ENCODE data around the gene FAM83D. TPM values are rescaled to one million over a fixed set of nuclear protein-coding genes. Genes with fewer than 3 reads are reported as not detected.

The FAM83D gene
- polyA plus RNA-seq, 1 donor from 2014 or later, result 0.48 TPM

- no peak overlapping the region for H3K4me2 ChIP-seq (ENCODE audit: low read length)
- no peak overlapping the region for H2AFZ ChIP-seq (ENCODE audit: low read depth, low read length)
- H3K9me3 ChIP-seq (ENCODE audit: low read length), result no peaks in the 10 kb centered on the region
- H3K27me3 ChIP-seq (ENCODE audit: insufficient read depth, low read depth, low read length), result no peaks in the 10 kb centered on the region
- H3K36me3 ChIP-seq (ENCODE audit: insufficient read depth, low read length), result no peaks in the 10 kb centered on the region
- peaks cover 14% of the 10 kb centered on the region for H3K79me2 ChIP-seq (replicated peaks; ENCODE audit: insufficient read depth, low read length)
- H3K27ac ChIP-seq (ENCODE audit: low read length), result no peak overlapping the region
- H4K20me1 ChIP-seq (ENCODE audit: insufficient read depth), result no peaks in the 10 kb centered on the region
- H3K4me3 ChIP-seq (ENCODE audit: low read length), result no peak overlapping the region
- TF ChIP-seq TAF1 (IDR thresholded peaks at IDR 0.05; ENCODE audit: low read depth), result no peak
- no peaks in the 10 kb centered on the region for H3F3A ChIP-seq (ENCODE audit: insufficient read depth, low read length, poor library complexity, severe bottlenecking)
- no peaks in the 10 kb centered on the region for H3K9me2 ChIP-seq (ENCODE audit: insufficient read depth, low read length)
- H3K9ac ChIP-seq (ENCODE audit: low read length), result no peak overlapping the region
Measured at GRCh38 chr20:38935285-38935684, 9.1 kb downstream of the FAM83D start.

GRCh38 chr20:38935967-38936407 is 9.8 kb downstream of the FAM83D start:
- Histone ChIP-seq H3K27ac (ENCODE audit: low read length) (no peak overlapping the region), H3K9me3 (ENCODE audit: low read length) (no peaks in the 10 kb centered on the region), H3K9ac (ENCODE audit: low read length) (no peak overlapping the region), H3K27me3 (ENCODE audit: insufficient read depth, low read depth, low read length) (no peaks in the 10 kb centered on the region), H2AFZ (ENCODE audit: low read depth, low read length) (no peak overlapping the region), H4K20me1 (ENCODE audit: insufficient read depth) (no peaks in the 10 kb centered on the region), H3K4me2 (ENCODE audit: low read length) (no peak overlapping the region), H3K4me3 (ENCODE audit: low read length) (no peak overlapping the region), H3F3A (ENCODE audit: insufficient read depth, low read length, poor library complexity, severe bottlenecking) (no peaks in the 10 kb centered on the region), H3K79me2 (replicated peaks; ENCODE audit: insufficient read depth, low read length) (peaks cover 12% of the 10 kb centered on the region), H3K36me3 (ENCODE audit: insufficient read depth, low read length) (no peaks in the 10 kb centered on the region), H3K9me2 (ENCODE audit: insufficient read depth, low read length) (no peaks in the 10 kb centered on the region)
- TF ChIP-seq EP300 (conservative IDR thresholded peaks at IDR 0.05; ENCODE audit: poor library complexity, severe bottlenecking) (no peak), CTCF (IDR thresholded peaks at IDR 0.05; ENCODE audit: poor library complexity, severe bottlenecking) (no peak), POLR2AphosphoS5 (IDR thresholded peaks at IDR 0.05) (no peak), SMC3 (conservative IDR thresholded peaks at IDR 0.05; ENCODE audit: poor library complexity) (no peak), REST (IDR thresholded peaks at IDR 0.05; ENCODE audit: borderline replicate concordance) (no peak), MXI1 (conservative IDR thresholded peaks at IDR 0.05; ENCODE audit: poor library complexity, severe bottlenecking) (no peak), RAD21 (conservative IDR thresholded peaks at IDR 0.05) (no peak), TAF1 (IDR thresholded peaks at IDR 0.05; ENCODE audit: low read depth) (no peak)

GRCh38 chr20:38937000-38937399 is 10.8 kb downstream of the FAM83D start:
- peaks cover 12% of the 10 kb centered on the region for H3K79me2 ChIP-seq (replicated peaks; ENCODE audit: insufficient read depth, low read length)
- TF ChIP-seq CTCF (IDR thresholded peaks at IDR 0.05; ENCODE audit: poor library complexity, severe bottlenecking), result no peak
- no peak for TF ChIP-seq SMC3 (conservative IDR thresholded peaks at IDR 0.05; ENCODE audit: poor library complexity)
- TF ChIP-seq MXI1 (conservative IDR thresholded peaks at IDR 0.05; ENCODE audit: poor library complexity, severe bottlenecking), result no peak
- no peak for TF ChIP-seq POLR2AphosphoS5 (IDR thresholded peaks at IDR 0.05)
- no peak for TF ChIP-seq RAD21 (conservative IDR thresholded peaks at IDR 0.05)
- TF ChIP-seq EP300 (conservative IDR thresholded peaks at IDR 0.05; ENCODE audit: poor library complexity, severe bottlenecking), result no peak
- no peak for TF ChIP-seq TAF1 (IDR thresholded peaks at IDR 0.05; ENCODE audit: low read depth)
- TF ChIP-seq EZH2 (IDR thresholded peaks at IDR 0.05; ENCODE audit: borderline replicate concordance, insufficient read depth, low read length, poor library complexity, severe bottlenecking), result no peak
- no peak for TF ChIP-seq REST (IDR thresholded peaks at IDR 0.05; ENCODE audit: borderline replicate concordance)
- no peaks in the 10 kb centered on the region for H3K27me3 ChIP-seq (ENCODE audit: insufficient read depth, low read depth, low read length)
- H3K4me3 ChIP-seq (ENCODE audit: low read length), result no peak overlapping the region
- H3K4me2 ChIP-seq (ENCODE audit: low read length), result no peak overlapping the region
- no peak overlapping the region for H3K9ac ChIP-seq (ENCODE audit: low read length)
- H3K9me2 ChIP-seq (ENCODE audit: insufficient read depth, low read length), result no peaks in the 10 kb centered on the region
- H3K36me3 ChIP-seq (ENCODE audit: insufficient read depth, low read length), result no peaks in the 10 kb centered on the region
- no peaks in the 10 kb centered on the region for H4K20me1 ChIP-seq (ENCODE audit: insufficient read depth)
- H3K9me3 ChIP-seq (ENCODE audit: low read length), result no peaks in the 10 kb centered on the region
- H3K27ac ChIP-seq (ENCODE audit: low read length), result no peak overlapping the region
- H2AFZ ChIP-seq (ENCODE audit: low read depth, low read length), result no peak overlapping the region
- H3F3A ChIP-seq (ENCODE audit: insufficient read depth, low read length, poor library complexity, severe bottlenecking), result no peaks in the 10 kb centered on the region
